ENCODE measurements around the gene NOTCH1.
"Not testable (repeated sequence)": the region's sequence is repeated elsewhere in the genome, so short reads cannot be mapped to it uniquely, and the experiment has no call there.

NOTCH1 gene

GRCh38 chr9:136578915-136579649 lies 33.2 kb upstream of the NOTCH1 start:
- no peak for DNase-seq

GRCh38 chr9:136578626-136578914 lies 32.7 kb upstream of the NOTCH1 start:
- DNase-seq = no peak

- no peak for DNase-seq
Observed at GRCh38 chr9:136577941-136578625, 32.2 kb upstream of the NOTCH1 start.

GRCh38 chr9:136576269-136576626 lies 30.4 kb upstream of the NOTCH1 start:
- no peak for DNase-seq

- DNase-seq = no peak
Observed at GRCh38 chr9:136575626-136576268, 29.9 kb upstream of the NOTCH1 start.

GRCh38 chr9:136574606-136575005 lies 28.8 kb upstream of the NOTCH1 start:
- DNase-seq = not testable (repeated sequence)

- DNase-seq = no peak
Observed at GRCh38 chr9:136572828-136573625, 27.2 kb upstream of the NOTCH1 start.

- no peak for DNase-seq
Observed at GRCh38 chr9:136572003-136572827, 26.4 kb upstream of the NOTCH1 start.

GRCh38 chr9:136571531-136571930 lies 25.7 kb upstream of the NOTCH1 start:
- DNase-seq = no peak

- no peak for DNase-seq
Observed at GRCh38 chr9:136570916-136571315, 25.1 kb upstream of the NOTCH1 start.

GRCh38 chr9:136570191-136570845 lies 24.5 kb upstream of the NOTCH1 start:
- no peak for DNase-seq

GRCh38 chr9:136569526-136570148 lies 23.8 kb upstream of the NOTCH1 start:
- no peak for DNase-seq

GRCh38 chr9:136568288-136569081 lies 22.6 kb upstream of the NOTCH1 start:
- no peak for DNase-seq

- DNase-seq = no peak
Observed at GRCh38 chr9:136567651-136568287, 21.9 kb upstream of the NOTCH1 start.

- no peak for DNase-seq
Observed at GRCh38 chr9:136566901-136567300, 21.1 kb upstream of the NOTCH1 start.

GRCh38 chr9:136566553-136566895 lies 20.7 kb upstream of the NOTCH1 start:
- no peak for DNase-seq

- no peak for DNase-seq
Observed at GRCh38 chr9:136565715-136566552, 20.1 kb upstream of the NOTCH1 start.

- no peak for DNase-seq
Observed at GRCh38 chr9:136565086-136565714, 19.4 kb upstream of the NOTCH1 start.

Measured in stimulated activated CD4-positive, alpha-beta T cell treated with anti-CD3 and anti-CD28 coated beads, Interleukin-4, amount 100 ng/mL, for 24 hours (primary cell).